H1 (cell line): ENCODE measurements around the gene SIGLEC12. TPM values are rescaled to one million over a fixed set of nuclear protein-coding genes. Genes with fewer than 3 reads are reported as not detected.

Source experiments
- CREB1 ChIP-seq: IDR thresholded peaks from 2 replicates; pipeline ENCODE4 v1.6.1; 2012; ENCODE audit warnings: inconsistent platforms
- FOSL1 ChIP-seq: IDR thresholded peaks from 2 replicates; pipeline ENCODE4 v1.6.1; 2011; ENCODE audit warnings: mild to moderate bottlenecking, low read depth, low read length, moderate library complexity; ENCODE audit not compliant: insufficient read depth
- JUN ChIP-seq: IDR thresholded peaks from 2 replicates; pipeline ENCODE4 v1.6.1; 2011; ENCODE audit warnings: low read depth, mild to moderate bottlenecking, improper control_type of control experiment, low read length
- MAX ChIP-seq: IDR thresholded peaks from 2 replicates; pipeline ENCODE4 v1.6.1; 2012; ENCODE audit warnings: inconsistent platforms
- POLR2AphosphoS5 ChIP-seq: IDR thresholded peaks from 2 replicates; pipeline ENCODE4 v1.6.1; 2011; ENCODE audit warnings: low read depth, low read length
- RBBP5 ChIP-seq: IDR thresholded peaks from 2 replicates; pipeline ENCODE4 v1.7.1; 2012; ENCODE audit warnings: low read depth, mild to moderate bottlenecking, inconsistent platforms, low read length, moderate library complexity, borderline replicate concordance
- TBP ChIP-seq: IDR thresholded peaks from 2 replicates; pipeline ENCODE4 v1.6.1; 2011; ENCODE audit warnings: low read depth, low read length, improper control_type of control experiment
- polyA plus RNA-seq, 7 experiments: library from polyadenylated mRNA; depleted of rRNA in 3 of 7; stranded (reverse) in 5 of 7; unstranded in 2 of 7; fragments of >200 nt in 5 of 7; fragments of 200-250 nt in 2 of 7; gene quantifications; 1 replicate in 5 of 7; 2 replicates in 1 of 7; 4 replicates in 1 of 7; pipeline versions ENCODE4 v1.2.1 to v1.2.3, GENCODE V29; 2011 to 2013; ENCODE audit warnings: missing spikeins in 2 of 7, mixed read lengths in 2 of 7
- total RNA-seq: library from RNA; stranded (reverse); fragmentation: NEBNext Ultra II Directional; extraction: Animal tissue kit (Norgen Biotek cat#: 25700); gene quantifications from 2 replicates; pipeline ENCODE4 v1.2.1, GENCODE V29; 2021

The SIGLEC12 gene
- total and polyA plus RNA-seq, 2 of the 8 experiments (the other 6 are each of a cell fraction or from before 2014, with no cell fraction given), result not detected

GRCh38 chr19:51501594-51502263 is at the start of gene SIGLEC12 (continued):
- no peak for TF ChIP-seq TBP
- no peak for TF ChIP-seq CREB1
- TF ChIP-seq POLR2AphosphoS5, result no peak
- TF ChIP-seq MAX, result no peak
- no peak for TF ChIP-seq FOSL1
- no peak for TF ChIP-seq RBBP5
- no peak for TF ChIP-seq JUN
